NCI-H1092 treated with DMSO at 0.1 percent for 48 hours (cell line): ENCODE data around the gene TMEM183A.

ENCODE experiments used
- DNase-seq: peaks from one replicate; lab custom pipeline; 2025; lab: John Stamatoyannopoulos, UW

The TMEM183A gene

GRCh38 chr1:203072002-203072602, 64.9 kb downstream of the TMEM183A start:
- DNase-seq, result no peak

- DNase-seq, result no peak
These were observed 65.7 kb downstream of the TMEM183A start for GRCh38 chr1:203072911-203073310.

GRCh38 chr1:203073469-203073868, 66.3 kb downstream of the TMEM183A start:
- no peak for DNase-seq
